SK-N-SH treated with all-trans-retinoic acid at 6 μM for 48 hours (cell line): ENCODE measurements around the gene SLC22A5.

Source experiments
- BACH2 ChIP-seq: fragments of 250-450 bp; sonication (Bioruptor Pico); IDR thresholded peaks from 2 replicates; pipeline ENCODE4 v1.9.0; 2021; ENCODE audit warnings: mild to moderate bottlenecking, borderline replicate concordance
- CSDC2 ChIP-seq: fragments of 250-450 bp; sonication (Bioruptor Pico); IDR thresholded peaks from 2 replicates; pipeline ENCODE4 v1.5.0; 2020; ENCODE audit warnings: mild to moderate bottlenecking, moderate library complexity
- RARB ChIP-seq: fragments of 250-450 bp; sonication (Bioruptor Pico); IDR thresholded peaks from 2 replicates; pipeline ENCODE4 v1.8.0; 2021; ENCODE audit warnings: mild to moderate bottlenecking, moderate library complexity
- SNAI2 ChIP-seq: fragments of 250-450 bp; sonication (Bioruptor Pico); IDR thresholded peaks from 2 replicates; pipeline ENCODE4 v1.5.0; 2020; ENCODE audit warnings: mild to moderate bottlenecking, moderate library complexity
- TCF4 ChIP-seq: fragments of 250-450 bp; sonication (Bioruptor Pico); IDR thresholded peaks from 2 replicates; pipeline ENCODE4 v1.8.0; 2021; ENCODE audit warnings: mild to moderate bottlenecking, moderate library complexity, borderline replicate concordance
- TOX ChIP-seq: fragments of 250-450 bp; sonication (Bioruptor Pico); IDR thresholded peaks from 2 replicates; pipeline ENCODE4 v1.8.0; 2021; ENCODE audit warnings: mild to moderate bottlenecking, moderate library complexity, borderline replicate concordance
- ZC3H10 ChIP-seq: fragments of 250-450 bp; sonication (Bioruptor Pico); IDR thresholded peaks from 2 replicates; pipeline ENCODE4 v1.5.1; 2021; ENCODE audit warnings: mild to moderate bottlenecking, moderate library complexity
- ZFP3 ChIP-seq: fragments of 250-450 bp; sonication (Bioruptor Pico); IDR thresholded peaks from 2 replicates; pipeline ENCODE4 v1.5.0; 2020; ENCODE audit warnings: mild to moderate bottlenecking, moderate library complexity
- ZFP30 ChIP-seq: fragments of 450-650 bp; formaldehyde crosslinking; IDR thresholded peaks from 2 replicates; pipeline ENCODE4 v1.5.0; 2022; ENCODE audit warnings: mild to moderate bottlenecking, moderate library complexity
- ZNF565 ChIP-seq: fragments of 450-650 bp; formaldehyde crosslinking; conservative IDR thresholded peaks from 2 replicates; pipeline ENCODE4 v1.5.0; 2020; ENCODE audit warnings: low read depth, mild to moderate bottlenecking, moderate library complexity
- ZNF70 ChIP-seq: fragments of 450-650 bp; formaldehyde crosslinking; IDR thresholded peaks from 2 replicates; pipeline ENCODE4 v1.5.0; 2020; ENCODE audit warnings: mild to moderate bottlenecking, moderate library complexity
- TF ChIP-seq, protein P1 (sequence below): fragments of 250-450 bp; sonication (Bioruptor Pico); IDR thresholded peaks from 2 replicates; pipeline ENCODE4 v1.8.0; 2020; ENCODE audit warnings: mild to moderate bottlenecking, moderate library complexity, borderline replicate concordance
- TF ChIP-seq, protein P2 (sequence below): fragments of 250-450 bp; sonication (Bioruptor Pico); IDR thresholded peaks from 2 replicates; pipeline ENCODE4 v1.5.0; 2020; ENCODE audit warnings: mild to moderate bottlenecking, moderate library complexity
- TF ChIP-seq, protein P3 (sequence below): fragments of 250-450 bp; sonication (Bioruptor Pico); IDR thresholded peaks from 2 replicates; pipeline ENCODE4 v1.5.1; 2021; ENCODE audit warnings: mild to moderate bottlenecking, moderate library complexity

DNA sequence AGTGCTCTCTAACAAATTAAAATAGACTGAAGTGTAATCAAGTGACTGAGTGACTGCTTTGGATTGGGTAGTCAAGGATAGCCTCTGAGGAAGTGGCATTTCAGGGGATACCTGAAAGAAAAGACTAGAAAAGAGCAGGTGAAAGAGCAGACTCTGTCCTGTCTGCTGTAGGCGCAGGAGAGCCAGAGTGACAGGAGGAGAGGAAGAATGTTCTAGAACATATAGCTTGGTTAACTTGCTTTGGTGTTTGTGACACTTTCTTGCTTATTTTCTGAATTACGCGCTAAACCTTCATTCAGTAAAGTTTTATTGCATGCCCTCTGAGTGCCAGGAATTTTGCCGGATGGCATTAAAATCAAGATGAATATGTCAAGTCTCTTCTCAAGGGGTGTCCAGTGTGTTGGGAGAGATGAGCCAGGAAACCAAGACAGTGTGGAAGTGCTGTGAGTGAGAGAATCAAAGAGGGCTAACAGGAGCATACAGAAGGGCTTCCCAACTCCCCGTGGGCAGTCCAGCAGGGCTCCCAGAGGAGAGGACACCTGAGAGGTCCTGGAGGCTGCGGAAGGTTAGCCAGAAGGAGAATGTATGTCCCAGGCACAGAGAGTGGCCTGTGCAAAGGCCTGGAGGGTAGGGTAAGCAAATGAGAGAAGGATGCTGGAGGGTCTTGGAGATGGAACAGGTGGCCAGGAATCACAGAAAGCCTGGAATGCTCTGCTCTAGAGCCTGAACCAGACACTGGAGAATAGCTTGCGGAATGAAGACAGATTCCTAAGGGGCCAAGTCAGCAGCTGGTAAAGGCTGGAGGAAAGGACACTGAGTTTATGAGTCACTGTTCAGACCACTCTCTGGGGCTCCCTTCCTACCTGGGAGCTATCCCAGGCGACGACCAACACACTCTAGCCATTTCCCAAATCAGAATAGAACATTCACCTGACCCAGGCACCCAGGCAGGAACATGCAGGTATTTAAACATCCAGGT lies 59.3 kb downstream of the SLC22A5 start:
- TF ChIP-seq, protein P1, sequence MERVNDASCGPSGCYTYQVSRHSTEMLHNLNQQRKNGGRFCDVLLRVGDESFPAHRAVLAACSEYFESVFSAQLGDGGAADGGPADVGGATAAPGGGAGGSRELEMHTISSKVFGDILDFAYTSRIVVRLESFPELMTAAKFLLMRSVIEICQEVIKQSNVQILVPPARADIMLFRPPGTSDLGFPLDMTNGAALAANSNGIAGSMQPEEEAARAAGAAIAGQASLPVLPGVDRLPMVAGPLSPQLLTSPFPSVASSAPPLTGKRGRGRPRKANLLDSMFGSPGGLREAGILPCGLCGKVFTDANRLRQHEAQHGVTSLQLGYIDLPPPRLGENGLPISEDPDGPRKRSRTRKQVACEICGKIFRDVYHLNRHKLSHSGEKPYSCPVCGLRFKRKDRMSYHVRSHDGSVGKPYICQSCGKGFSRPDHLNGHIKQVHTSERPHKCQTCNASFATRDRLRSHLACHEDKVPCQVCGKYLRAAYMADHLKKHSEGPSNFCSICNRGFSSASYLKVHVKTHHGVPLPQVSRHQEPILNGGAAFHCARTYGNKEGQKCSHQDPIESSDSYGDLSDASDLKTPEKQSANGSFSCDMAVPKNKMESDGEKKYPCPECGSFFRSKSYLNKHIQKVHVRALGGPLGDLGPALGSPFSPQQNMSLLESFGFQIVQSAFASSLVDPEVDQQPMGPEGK (CRISPR knock-in tag) = no peak
- TF ChIP-seq, protein P2, sequence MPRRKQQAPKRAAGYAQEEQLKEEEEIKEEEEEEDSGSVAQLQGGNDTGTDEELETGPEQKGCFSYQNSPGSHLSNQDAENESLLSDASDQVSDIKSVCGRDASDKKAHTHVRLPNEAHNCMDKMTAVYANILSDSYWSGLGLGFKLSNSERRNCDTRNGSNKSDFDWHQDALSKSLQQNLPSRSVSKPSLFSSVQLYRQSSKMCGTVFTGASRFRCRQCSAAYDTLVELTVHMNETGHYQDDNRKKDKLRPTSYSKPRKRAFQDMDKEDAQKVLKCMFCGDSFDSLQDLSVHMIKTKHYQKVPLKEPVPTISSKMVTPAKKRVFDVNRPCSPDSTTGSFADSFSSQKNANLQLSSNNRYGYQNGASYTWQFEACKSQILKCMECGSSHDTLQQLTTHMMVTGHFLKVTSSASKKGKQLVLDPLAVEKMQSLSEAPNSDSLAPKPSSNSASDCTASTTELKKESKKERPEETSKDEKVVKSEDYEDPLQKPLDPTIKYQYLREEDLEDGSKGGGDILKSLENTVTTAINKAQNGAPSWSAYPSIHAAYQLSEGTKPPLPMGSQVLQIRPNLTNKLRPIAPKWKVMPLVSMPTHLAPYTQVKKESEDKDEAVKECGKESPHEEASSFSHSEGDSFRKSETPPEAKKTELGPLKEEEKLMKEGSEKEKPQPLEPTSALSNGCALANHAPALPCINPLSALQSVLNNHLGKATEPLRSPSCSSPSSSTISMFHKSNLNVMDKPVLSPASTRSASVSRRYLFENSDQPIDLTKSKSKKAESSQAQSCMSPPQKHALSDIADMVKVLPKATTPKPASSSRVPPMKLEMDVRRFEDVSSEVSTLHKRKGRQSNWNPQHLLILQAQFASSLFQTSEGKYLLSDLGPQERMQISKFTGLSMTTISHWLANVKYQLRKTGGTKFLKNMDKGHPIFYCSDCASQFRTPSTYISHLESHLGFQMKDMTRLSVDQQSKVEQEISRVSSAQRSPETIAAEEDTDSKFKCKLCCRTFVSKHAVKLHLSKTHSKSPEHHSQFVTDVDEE (CRISPR knock-in tag) = no peak
- TF ChIP-seq TCF4 (CRISPR knock-in tag) (no peak), ZNF70 (CRISPR knock-in tag) (no peak), RARB (CRISPR knock-in tag) (no peak), ZFP30 (CRISPR knock-in tag) (no peak), TOX (no peak), CSDC2 (CRISPR knock-in tag) (no peak), ZNF565 (no peak), SNAI2 (CRISPR knock-in tag) (no peak), ZFP3 (no peak), BACH2 (CRISPR knock-in tag) (no peak), ZC3H10 (CRISPR knock-in tag) (no peak)
- TF ChIP-seq, protein P3, sequence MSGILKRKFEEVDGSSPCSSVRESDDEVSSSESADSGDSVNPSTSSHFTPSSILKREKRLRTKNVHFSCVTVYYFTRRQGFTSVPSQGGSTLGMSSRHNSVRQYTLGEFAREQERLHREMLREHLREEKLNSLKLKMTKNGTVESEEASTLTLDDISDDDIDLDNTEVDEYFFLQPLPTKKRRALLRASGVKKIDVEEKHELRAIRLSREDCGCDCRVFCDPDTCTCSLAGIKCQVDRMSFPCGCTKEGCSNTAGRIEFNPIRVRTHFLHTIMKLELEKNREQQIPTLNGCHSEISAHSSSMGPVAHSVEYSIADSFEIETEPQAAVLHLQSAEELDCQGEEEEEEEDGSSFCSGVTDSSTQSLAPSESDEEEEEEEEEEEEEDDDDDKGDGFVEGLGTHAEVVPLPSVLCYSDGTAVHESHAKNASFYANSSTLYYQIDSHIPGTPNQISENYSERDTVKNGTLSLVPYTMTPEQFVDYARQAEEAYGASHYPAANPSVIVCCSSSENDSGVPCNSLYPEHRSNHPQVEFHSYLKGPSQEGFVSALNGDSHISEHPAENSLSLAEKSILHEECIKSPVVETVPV = no peak
